ENCODE results near the gene MAPK8.
"Not testable (repeated sequence)": the region's sequence is repeated elsewhere in the genome, so short reads cannot be mapped to it uniquely, and the experiment has no call there.

Gene MAPK8

DNA sequence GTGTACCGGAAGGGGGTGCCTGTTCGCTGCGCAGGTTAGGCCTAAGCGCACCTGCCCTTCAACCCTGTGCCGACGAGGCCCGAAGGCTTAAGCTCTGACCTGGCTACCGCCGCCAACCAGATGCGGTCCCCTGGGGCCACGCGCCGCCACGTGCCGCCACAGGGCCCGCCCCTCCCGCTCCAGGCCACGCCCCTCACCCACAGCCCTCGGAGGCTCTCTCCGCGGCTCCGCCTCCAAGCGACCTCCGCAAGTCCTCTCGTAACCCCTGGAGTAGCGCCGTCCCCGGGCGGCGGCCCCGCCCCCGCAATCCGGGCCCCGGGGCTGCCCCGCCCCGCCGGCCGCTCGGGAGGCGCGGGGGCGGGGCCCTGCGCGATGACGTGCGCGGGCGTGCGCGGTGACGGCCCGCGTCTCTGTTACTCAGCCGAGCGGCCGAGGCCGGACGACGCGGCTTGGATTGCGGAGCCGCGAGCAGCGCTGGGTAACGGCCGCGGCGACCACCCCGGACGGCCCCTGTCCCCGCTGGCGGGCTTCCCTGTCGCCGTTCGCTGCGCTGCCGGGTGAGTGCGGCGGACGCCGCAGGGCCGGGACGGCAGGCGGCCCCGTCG, at the start of gene MAPK8:
Gene MAPK8 (plus strand): TSS at position 413 of the 605 bp plus-strand sequence. CDS start 94,984 bp downstream, outside the sequence.
- peak within 1 kb of the TSS; percentile 83 for H3K4me3 ChIP-seq (ENCODE audit: low read length)
- no peaks in the 10 kb centered on the region for H3K4me1 ChIP-seq (ENCODE audit: insufficient read depth, low read length)
- H3K27me3 ChIP-seq (ENCODE audit: insufficient read depth, low read length): no peaks in the 10 kb centered on the region
- H2AFZ ChIP-seq (ENCODE audit: low read depth, low read length): peak within 1 kb of the TSS; percentile 88
- no peaks in the 10 kb centered on the region for H3K9me3 ChIP-seq (ENCODE audit: low read length)
- peaks cover 2% of the 10 kb centered on the region for H3K36me3 ChIP-seq (ENCODE audit: insufficient read depth, low read length)

DNA sequence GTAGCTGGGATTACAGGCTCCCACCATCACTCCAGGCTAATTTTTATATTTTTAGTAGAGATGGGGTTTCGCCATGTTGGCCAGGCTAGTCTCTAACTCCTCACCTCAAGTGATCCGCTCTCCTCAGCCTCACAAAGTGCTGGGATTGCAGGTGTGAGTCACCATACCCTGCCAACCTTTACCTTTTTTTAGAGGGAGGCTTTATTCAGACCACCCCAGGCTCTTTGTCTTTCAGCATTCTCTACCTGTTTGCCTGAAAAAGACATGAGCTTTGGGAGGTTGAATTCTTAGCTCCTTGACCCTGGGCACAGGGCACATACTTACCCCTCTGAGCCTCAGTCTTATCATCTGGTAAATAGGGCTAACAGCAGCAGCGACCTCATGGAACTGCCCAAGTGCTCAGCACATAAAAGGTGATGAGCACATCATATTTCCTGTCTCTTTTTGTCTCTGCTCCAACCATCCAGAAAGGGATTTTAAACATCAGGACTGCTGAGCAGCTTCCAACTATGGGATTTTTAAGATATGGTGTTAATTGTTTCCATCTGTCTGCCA, 49.0 kb upstream of the MAPK8 start:
- Histone ChIP-seq H3K4me1 (ENCODE audit: insufficient read depth, low read length) (no peaks in the 10 kb centered on the region), H3K4me3 (ENCODE audit: low read length) (no peak overlapping the region), H3K36me3 (ENCODE audit: insufficient read depth, low read length) (no peaks in the 10 kb centered on the region), H2AFZ (ENCODE audit: low read depth, low read length) (no peak overlapping the region), H3K9me3 (ENCODE audit: low read length) (no peaks in the 10 kb centered on the region), H3K27me3 (ENCODE audit: insufficient read depth, low read length) (no peaks in the 10 kb centered on the region)

DNA sequence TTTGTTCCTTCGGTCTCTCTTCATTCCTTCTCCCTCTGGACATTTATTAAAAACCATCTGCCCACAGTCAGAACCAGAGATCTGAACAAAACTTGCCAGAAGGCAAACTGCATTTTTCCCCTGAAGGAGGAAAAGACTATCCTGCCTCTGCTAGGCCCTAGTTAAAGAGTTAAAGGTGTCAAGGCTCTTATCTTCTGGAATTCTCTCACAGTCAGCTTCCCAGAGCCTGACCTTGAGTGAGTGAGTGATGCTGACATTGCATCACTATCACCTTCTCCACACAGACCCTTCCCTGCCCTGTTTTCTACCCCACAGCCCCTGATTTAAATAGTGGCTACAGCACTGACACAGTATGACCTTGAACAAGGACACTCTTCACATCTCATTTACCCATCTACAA, 48.4 kb upstream of the MAPK8 start:
- H3K4me1 ChIP-seq (ENCODE audit: insufficient read depth, low read length): no peaks in the 10 kb centered on the region
- no peaks in the 10 kb centered on the region for H3K9me3 ChIP-seq (ENCODE audit: low read length)
- H3K4me3 ChIP-seq (ENCODE audit: low read length): no peak overlapping the region
- H3K27me3 ChIP-seq (ENCODE audit: insufficient read depth, low read length): no peaks in the 10 kb centered on the region
- no peak overlapping the region for H2AFZ ChIP-seq (ENCODE audit: low read depth, low read length)
- no peaks in the 10 kb centered on the region for H3K36me3 ChIP-seq (ENCODE audit: insufficient read depth, low read length)

DNA sequence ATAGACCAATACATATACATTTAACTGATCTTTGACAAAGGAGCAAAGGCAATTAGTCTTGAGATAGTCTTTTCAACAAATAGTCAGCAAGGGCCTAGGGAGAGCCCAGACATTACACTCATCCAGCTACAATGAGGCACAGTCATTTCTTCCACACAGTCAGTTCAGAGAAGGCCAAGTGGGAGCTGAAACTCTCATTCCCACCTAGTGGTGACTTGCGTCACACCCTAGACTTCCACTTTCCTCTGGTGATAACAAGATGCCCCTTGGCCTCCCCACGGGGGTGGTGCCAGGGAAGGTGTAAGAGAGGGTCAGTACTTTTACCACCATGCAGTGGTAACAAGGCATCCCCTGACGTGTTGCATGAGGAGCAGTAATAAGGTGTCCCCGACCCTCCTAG, 39.9 kb upstream of the MAPK8 start:
- Histone ChIP-seq H3K36me3 (ENCODE audit: insufficient read depth, low read length) (no peaks in the 10 kb centered on the region), H2AFZ (ENCODE audit: low read depth, low read length) (no peak overlapping the region), H3K4me1 (ENCODE audit: insufficient read depth, low read length) (no peaks in the 10 kb centered on the region), H3K27me3 (ENCODE audit: insufficient read depth, low read length) (peaks cover 3% of the 10 kb centered on the region), H3K9me3 (ENCODE audit: low read length) (no peaks in the 10 kb centered on the region), H3K4me3 (ENCODE audit: low read length) (no peak overlapping the region)

DNA sequence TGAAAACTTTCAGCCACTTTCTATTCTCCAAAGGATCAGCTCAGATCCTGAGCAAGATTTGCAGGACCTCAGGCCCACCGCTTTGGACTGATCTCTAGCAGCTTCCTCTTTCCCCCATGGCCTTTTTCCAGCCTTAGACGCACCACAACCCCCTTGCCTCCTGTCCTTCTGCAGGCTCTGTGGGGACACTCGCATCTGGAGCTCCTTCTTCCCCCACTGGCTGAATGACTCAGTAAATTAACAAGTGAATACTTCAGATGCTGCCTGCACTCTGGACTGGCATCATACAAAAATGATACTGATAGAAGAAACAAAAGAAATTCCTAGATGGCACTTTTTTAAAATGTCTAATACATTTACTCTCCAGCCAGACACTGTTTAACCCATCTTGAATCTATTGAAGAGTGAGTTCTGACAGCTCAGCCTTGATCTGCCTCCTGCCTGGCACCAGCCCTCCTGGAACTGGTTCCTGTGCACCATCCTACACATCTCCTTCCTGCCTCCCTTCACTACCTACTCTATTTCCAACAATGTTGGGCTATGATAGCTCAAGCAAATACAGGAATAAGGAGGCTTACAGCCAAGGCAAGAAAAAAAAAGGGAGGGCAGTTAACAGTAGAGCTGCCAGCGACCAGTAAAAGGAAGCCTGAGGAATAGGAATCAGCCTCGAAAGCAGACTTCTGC, 35.3 kb upstream of the MAPK8 start:
- no peaks in the 10 kb centered on the region for H3K9me3 ChIP-seq (ENCODE audit: low read length)
- no peak overlapping the region for H3K4me3 ChIP-seq (ENCODE audit: low read length)
- H3K4me1 ChIP-seq (ENCODE audit: insufficient read depth, low read length): no peaks in the 10 kb centered on the region
- H2AFZ ChIP-seq (ENCODE audit: low read depth, low read length): no peak overlapping the region
- peaks cover 3% of the 10 kb centered on the region for H3K27me3 ChIP-seq (ENCODE audit: insufficient read depth, low read length)
- H3K36me3 ChIP-seq (ENCODE audit: insufficient read depth, low read length): no peaks in the 10 kb centered on the region

DNA sequence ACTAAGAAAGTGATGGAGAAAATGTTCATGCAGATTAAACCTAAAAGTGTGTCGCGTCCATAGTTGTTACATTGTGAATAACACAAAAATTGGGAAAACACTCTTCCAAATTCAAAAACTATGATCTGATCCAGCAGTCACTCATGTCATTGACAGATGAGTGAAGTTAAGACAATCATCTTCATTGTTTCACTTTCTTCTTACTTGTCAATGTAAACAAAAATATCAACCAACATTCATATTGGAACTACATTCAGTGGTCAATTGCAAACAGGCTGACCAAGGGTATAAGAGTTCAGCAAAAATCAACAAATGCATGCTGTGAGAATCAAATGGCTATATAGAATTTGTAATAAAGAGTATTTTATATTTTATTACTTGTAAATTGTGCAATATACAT, 33.8 kb upstream of the MAPK8 start:
- Histone ChIP-seq H2AFZ (ENCODE audit: low read depth, low read length) (no peak overlapping the region), H3K4me1 (ENCODE audit: insufficient read depth, low read length) (no peaks in the 10 kb centered on the region), H3K4me3 (ENCODE audit: low read length) (no peak overlapping the region), H3K9me3 (ENCODE audit: low read length) (no peaks in the 10 kb centered on the region), H3K36me3 (ENCODE audit: insufficient read depth, low read length) (no peaks in the 10 kb centered on the region), H3K27me3 (ENCODE audit: insufficient read depth, low read length) (no peaks in the 10 kb centered on the region)

DNA sequence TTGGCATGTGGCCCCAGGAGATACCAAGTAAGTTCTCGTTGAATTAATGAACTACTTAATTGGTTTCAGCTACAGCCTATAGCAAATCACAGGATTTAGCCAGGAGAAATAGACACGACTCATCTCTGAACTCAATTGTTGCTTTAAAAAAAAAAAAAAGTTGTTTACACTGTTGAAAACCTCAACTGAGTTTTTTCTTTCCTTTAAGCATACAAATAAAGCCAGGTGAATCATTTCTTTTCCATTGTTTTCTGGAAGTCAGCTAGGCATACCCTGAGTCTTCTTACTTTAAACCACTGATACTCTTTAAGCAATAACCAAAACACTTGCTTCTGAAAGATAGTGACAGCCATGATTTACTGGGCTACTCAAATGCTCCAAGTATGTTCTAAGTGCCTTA, 32.7 kb upstream of the MAPK8 start:
- H3K27me3 ChIP-seq (ENCODE audit: insufficient read depth, low read length): no peaks in the 10 kb centered on the region
- H3K4me3 ChIP-seq (ENCODE audit: low read length): no peak overlapping the region
- no peaks in the 10 kb centered on the region for H3K4me1 ChIP-seq (ENCODE audit: insufficient read depth, low read length)
- H3K9me3 ChIP-seq (ENCODE audit: low read length): no peaks in the 10 kb centered on the region
- H3K36me3 ChIP-seq (ENCODE audit: insufficient read depth, low read length): no peaks in the 10 kb centered on the region
- no peak overlapping the region for H2AFZ ChIP-seq (ENCODE audit: low read depth, low read length)

DNA sequence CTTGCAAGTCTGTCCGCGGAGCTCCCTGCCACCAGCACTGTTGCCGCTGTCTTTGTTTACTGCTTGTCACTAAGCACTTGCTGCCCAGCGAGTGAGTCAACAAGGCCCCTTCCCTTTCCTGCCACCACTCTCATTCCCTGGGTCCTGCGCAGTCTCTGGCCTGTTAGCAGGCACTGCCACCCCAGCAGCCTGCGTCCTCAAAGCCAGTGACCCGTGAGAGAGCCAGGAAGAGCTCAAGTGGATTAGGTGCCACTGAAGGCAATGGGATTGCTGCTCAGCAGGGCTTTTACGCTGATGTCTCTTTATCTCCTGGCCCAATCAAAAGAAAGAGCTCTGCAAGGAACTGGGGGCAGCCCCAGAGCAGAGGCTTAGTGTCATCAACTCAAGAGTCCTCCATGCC, 31.8 kb upstream of the MAPK8 start, which contains the start of gene FRMPD2:
Gene FRMPD2 (minus strand): TSS at position 61 of the 400 bp plus-strand sequence. CDS start 129 bp downstream, outside the sequence.
- Histone ChIP-seq H2AFZ (ENCODE audit: low read depth, low read length) (no peak within 1 kb of the TSS), H3K4me3 (ENCODE audit: low read length) (no peak within 1 kb of the TSS), H3K36me3 (ENCODE audit: insufficient read depth, low read length) (no peaks in the 10 kb centered on the region), H3K9me3 (ENCODE audit: low read length) (no peaks in the 10 kb centered on the region), H3K4me1 (ENCODE audit: insufficient read depth, low read length) (no peaks in the 10 kb centered on the region), H3K27me3 (ENCODE audit: insufficient read depth, low read length) (no peaks in the 10 kb centered on the region)

DNA sequence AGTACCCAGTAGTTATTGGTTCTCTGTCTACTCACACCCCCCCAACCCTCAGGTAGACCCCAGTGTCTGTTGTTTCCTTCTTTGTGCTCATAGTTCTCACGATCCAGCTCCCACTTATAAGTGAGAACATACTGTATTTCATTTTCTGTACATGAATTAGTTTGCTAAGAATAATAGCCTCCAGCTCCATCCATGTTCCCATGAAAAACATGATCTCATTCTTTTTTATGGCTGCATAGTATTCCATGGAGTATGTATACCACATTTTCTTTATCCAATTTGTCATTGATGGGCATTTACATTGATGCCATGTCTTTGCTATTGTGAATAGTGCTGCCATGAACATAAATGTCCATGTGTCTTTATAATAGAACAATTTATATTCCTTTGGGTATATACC, 29.4 kb upstream of the MAPK8 start:
- Histone ChIP-seq H3K36me3 (ENCODE audit: insufficient read depth, low read length) (no peaks in the 10 kb centered on the region), H2AFZ (ENCODE audit: low read depth, low read length) (no peak overlapping the region), H3K9me3 (ENCODE audit: low read length) (no peaks in the 10 kb centered on the region), H3K27me3 (ENCODE audit: insufficient read depth, low read length) (no peaks in the 10 kb centered on the region), H3K4me3 (ENCODE audit: low read length) (no peak overlapping the region), H3K4me1 (ENCODE audit: insufficient read depth, low read length) (no peaks in the 10 kb centered on the region)

DNA sequence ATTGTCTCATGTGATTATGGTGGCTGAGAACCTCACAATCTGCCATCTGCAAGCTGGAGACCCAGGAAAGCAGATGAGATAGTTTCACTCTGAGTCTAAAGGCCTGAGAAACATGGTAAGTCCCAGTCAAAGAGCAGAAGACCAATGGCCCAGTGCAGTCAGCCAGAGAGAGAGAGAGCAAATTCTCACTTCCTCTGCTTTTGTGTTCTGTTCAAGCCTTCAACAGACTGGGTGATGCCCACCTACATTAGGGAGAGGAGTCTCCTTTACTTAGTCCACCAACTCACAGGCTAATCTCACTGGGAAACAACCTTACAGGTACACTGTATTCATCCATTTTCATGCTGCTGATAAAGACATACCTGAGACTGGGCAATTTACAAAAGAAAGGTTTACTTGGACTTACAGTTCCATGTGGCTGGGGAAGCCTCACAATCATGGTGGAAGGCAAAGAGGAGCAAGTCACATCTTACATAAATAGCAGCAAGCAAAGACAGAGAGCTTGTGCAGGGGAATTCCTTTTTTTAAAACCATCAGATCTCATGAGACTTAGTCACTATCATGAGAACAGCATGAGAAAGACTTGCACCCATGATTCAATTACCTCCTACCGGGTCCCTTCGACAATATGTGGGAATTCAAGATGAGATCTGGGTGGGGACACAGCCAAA, 27.3 kb upstream of the MAPK8 start:
- no peaks in the 10 kb centered on the region for H3K4me1 ChIP-seq (ENCODE audit: insufficient read depth, low read length)
- H3K9me3 ChIP-seq (ENCODE audit: low read length): peaks cover 2% of the 10 kb centered on the region
- H3K4me3 ChIP-seq (ENCODE audit: low read length): no peak overlapping the region
- no peaks in the 10 kb centered on the region for H3K36me3 ChIP-seq (ENCODE audit: insufficient read depth, low read length)
- no peak overlapping the region for H2AFZ ChIP-seq (ENCODE audit: low read depth, low read length)
- H3K27me3 ChIP-seq (ENCODE audit: insufficient read depth, low read length): no peaks in the 10 kb centered on the region

DNA sequence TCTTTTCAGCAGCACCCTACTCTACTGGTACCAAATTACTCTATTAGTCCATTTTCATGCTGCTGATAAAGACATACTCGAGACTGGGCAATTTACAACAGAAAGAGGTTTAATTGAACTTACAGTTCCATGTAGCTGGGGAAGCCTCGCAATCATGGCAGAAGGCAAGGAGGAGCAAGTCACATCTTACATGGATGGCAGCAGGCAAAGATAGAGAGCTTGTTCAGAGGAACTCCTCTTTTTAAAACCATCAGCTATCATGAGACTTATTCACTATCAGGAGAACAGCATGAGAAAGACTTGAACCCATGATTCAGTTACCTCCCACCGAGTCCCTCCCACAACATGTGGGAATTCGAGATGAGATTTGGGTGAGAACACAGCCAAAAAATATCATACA, 24.8 kb upstream of the MAPK8 start:
- not testable (repeated sequence) for H3K36me3 ChIP-seq (ENCODE audit: insufficient read depth, low read length); H3K4me3 ChIP-seq (ENCODE audit: low read length); H3K27me3 ChIP-seq (ENCODE audit: insufficient read depth, low read length); H3K9me3 ChIP-seq (ENCODE audit: low read length); H2AFZ ChIP-seq (ENCODE audit: low read depth, low read length); H3K4me1 ChIP-seq (ENCODE audit: insufficient read depth, low read length)

DNA sequence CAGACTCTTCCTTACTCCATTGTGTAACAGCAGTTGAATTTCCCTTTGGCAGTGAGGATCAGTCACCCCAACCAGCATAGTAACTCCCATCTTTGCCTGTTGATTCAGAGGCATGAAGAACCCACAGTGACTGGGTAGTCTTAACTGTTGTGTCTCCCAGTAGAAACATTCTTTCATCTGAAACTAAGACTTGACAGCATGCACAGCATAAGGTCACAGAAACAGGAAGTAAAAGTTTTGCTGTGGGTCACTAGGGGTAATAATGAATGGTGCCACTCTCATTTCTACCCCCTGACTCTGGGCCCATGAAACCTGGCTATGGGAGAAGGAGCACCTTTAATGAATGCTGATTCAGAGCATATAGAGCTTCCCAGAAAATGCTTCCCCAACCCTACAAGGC, 23.6 kb upstream of the MAPK8 start:
- Histone ChIP-seq H3K9me3 (ENCODE audit: low read length) (peaks cover 2% of the 10 kb centered on the region), H3K4me3 (ENCODE audit: low read length) (no peak overlapping the region), H3K4me1 (ENCODE audit: insufficient read depth, low read length) (peaks cover 3% of the 10 kb centered on the region), H2AFZ (ENCODE audit: low read depth, low read length) (no peak overlapping the region), H3K36me3 (ENCODE audit: insufficient read depth, low read length) (no peaks in the 10 kb centered on the region), H3K27me3 (ENCODE audit: insufficient read depth, low read length) (no peaks in the 10 kb centered on the region)

DNA sequence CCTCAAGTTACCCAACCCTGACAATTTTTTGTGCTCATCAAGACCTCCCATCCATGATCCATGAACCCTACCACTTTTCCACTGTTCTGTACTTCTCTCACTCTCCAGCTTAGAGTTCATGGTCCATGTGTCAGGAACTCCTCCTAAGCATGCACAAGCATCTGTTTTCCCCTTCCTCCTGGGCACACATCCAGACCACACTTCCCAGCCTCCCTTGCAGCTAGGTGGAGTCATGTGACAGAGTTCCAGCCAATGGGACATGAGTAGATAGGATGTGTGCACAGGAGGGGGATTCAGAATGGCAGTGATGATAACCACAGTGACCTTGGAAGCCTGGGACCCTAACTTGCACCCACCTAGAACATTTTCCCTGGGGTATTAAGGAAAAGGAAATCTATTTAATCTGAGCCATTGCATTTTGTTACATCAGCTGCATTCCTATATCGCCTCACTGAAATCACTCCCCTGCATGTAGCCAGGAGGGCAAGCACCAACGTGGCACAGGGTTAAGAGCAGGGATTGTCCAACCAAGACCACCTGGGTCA, 22.4 kb upstream of the MAPK8 start:
- no peaks in the 10 kb centered on the region for H3K27me3 ChIP-seq (ENCODE audit: insufficient read depth, low read length)
- H2AFZ ChIP-seq (ENCODE audit: low read depth, low read length): no peak overlapping the region
- H3K36me3 ChIP-seq (ENCODE audit: insufficient read depth, low read length): no peaks in the 10 kb centered on the region
- peaks cover 2% of the 10 kb centered on the region for H3K9me3 ChIP-seq (ENCODE audit: low read length)
- H3K4me1 ChIP-seq (ENCODE audit: insufficient read depth, low read length): peaks cover 15% of the 10 kb centered on the region
- H3K4me3 ChIP-seq (ENCODE audit: low read length): no peak overlapping the region

All from neuron (in vitro differentiated cells).